ENCODE measurements around the gene CDPF1. TPM values are rescaled to one million over a fixed set of nuclear protein-coding genes. Genes with fewer than 3 reads are reported as not detected.

The CDPF1 gene
- total RNA-seq, 2 experiments from 2014 or later = 1.6 to 2.6 TPM

DNA sequence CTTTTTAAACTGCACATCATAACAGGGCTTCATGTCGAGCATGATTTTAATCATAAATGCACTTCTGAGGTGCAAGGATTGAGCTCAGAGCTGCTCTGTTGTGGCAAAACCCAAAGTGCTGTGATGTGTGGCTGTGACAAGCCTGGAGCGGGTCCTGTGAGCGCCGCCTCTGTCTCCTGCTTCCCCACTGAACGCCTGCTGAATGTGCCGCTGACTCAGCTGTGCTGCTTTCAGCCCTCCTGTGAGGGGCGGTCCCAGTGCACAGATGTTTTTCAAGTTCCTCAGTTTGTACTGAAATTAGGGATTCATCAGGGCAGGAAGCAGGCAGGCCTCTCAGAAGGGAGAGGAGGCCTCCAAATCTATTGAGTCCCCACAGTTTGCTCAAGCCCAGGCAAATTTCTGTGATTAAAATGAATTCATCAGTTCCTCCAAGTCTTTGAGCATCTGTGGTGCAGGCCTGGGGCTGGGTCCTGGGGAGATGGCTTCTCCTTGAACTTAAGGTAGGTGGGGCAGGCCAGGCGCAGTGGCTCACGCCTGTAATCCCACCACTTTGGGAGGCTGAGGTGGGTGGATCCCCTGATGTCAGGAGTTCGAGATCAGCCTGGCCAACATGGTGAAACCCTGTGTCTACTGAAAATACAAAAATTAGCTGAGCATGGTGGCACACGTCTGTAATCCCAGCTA is 43.6 kb upstream of the CDPF1 start:
- Mint-ChIP-seq H3K27ac (no peak overlapping the region), H3K9me3 (no peaks in the 10 kb centered on the region), H3K27me3 (no peaks in the 10 kb centered on the region), H3K4me3 (peak overlapping the region; percentile 34), H3K36me3 (ENCODE audit: low read depth) (peaks cover 4% of the 10 kb centered on the region), H3K4me1 (ENCODE audit: low read depth) (peaks cover 26% of the 10 kb centered on the region)
- DNase-seq (peak in 3 of 14 experiments; percentile 19 to 43 (median 37)), ATAC-seq (ENCODE audit: poor library complexity) (no peak)
- peaks cover 26% of the 10 kb centered on the region for H3K4me1 ChIP-seq (ENCODE audit: insufficient read depth, low read length)
- POLR2A ChIA-PET = no interaction called here
- H3K36me3 ChIP-seq (ENCODE audit: insufficient read depth, low read length) = no peaks in the 10 kb centered on the region
- peaks cover 0 to 9% of the 10 kb centered on the region in 2 experiments for H3K9me3 ChIP-seq (ENCODE audit: control insufficient read depth in 1 of 2, insufficient read depth in 1 of 2, low read length in 2 of 2)
- intact Hi-C loops (cut with DNase I, micrococcal nuclease) = no loop called here
- CTCF ChIA-PET = no interaction called here
- no peak for TF ChIP-seq CTCF (IDR thresholded peaks at IDR 0.05)
- H3K27me3 ChIP-seq (ENCODE audit: control insufficient read depth in 1 of 2, insufficient read depth in 2 of 2, low read length in 2 of 2) = no peaks in the 10 kb centered on the region
- H3K4me3 ChIP-seq (ENCODE audit: low read length) = no peak overlapping the region
- H3K27ac ChIP-seq (ENCODE audit: low read depth in 1 of 2, low read length in 2 of 2) = no peak overlapping the region

DNA sequence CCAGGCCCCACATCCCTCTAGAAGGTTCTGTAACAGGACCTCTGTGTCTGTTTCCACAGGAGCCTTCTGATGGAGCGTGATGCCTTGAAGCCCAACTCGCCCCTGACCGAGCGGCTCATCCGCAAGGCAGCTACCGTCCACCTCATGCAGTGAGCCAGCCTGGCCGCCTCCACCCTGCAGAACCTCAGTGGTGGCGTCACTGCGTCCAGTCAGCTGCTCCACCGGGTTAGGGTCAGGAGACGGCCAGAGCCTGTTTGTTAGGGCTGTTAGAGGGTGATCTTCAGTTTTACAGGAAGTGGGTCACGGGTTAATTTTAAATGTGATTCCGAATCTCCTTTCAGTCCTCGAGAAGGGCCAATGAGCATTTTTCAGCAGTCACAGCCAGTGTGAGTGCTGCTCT is 42.6 kb upstream of the CDPF1 start:
- intact Hi-C loops (cut with DNase I, micrococcal nuclease) = no loop called here
- Histone ChIP-seq H3K4me1 (ENCODE audit: insufficient read depth, low read length) (peaks cover 33% of the 10 kb centered on the region), H3K27me3 (ENCODE audit: control insufficient read depth in 1 of 2, insufficient read depth in 2 of 2, low read length in 2 of 2) (no peaks in the 10 kb centered on the region), H3K36me3 (ENCODE audit: insufficient read depth, low read length) (no peaks in the 10 kb centered on the region), H3K4me3 (ENCODE audit: low read length) (no peak overlapping the region), H3K27ac (ENCODE audit: low read depth in 1 of 2, low read length in 2 of 2) (no peak overlapping the region), H3K9me3 (ENCODE audit: control insufficient read depth in 1 of 2, insufficient read depth in 1 of 2, low read length in 2 of 2) (peaks cover 0 to 9% of the 10 kb centered on the region in 2 experiments)
- Mint-ChIP-seq H3K4me1 (ENCODE audit: low read depth) (peaks cover 28% of the 10 kb centered on the region), H3K36me3 (ENCODE audit: low read depth) (peaks cover 4% of the 10 kb centered on the region), H3K4me3 (no peak overlapping the region), H3K27ac (no peak overlapping the region), H3K9me3 (no peaks in the 10 kb centered on the region), H3K27me3 (no peaks in the 10 kb centered on the region)
- ATAC-seq (ENCODE audit: poor library complexity) (no peak), DNase-seq (no peak)
- ChIA-PET CTCF (no interaction called here), POLR2A (no interaction called here)
- TF ChIP-seq CTCF (IDR thresholded peaks at IDR 0.05) = no peak

DNA sequence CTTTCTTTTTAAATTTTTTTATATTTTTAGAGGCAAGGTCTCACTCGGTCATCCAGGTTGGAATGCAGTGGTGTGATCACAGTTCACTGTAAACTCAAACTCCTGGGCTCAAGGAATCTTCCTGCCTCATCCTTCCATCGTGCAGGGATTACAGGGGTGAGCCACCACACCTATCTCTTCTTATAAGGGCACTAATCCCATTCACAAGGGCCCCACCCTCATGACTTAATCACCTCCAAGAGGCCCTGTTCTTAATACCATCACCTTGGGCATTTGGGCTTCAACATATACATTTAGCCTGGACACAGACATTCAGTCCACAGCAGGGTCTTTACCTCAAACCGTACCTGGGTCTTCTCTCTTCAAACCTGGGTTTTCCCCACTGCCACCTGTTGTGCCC is 42.1 kb upstream of the CDPF1 start:
- Mint-ChIP-seq H3K27me3 (no peaks in the 10 kb centered on the region), H3K4me1 (ENCODE audit: low read depth) (peaks cover 27% of the 10 kb centered on the region), H3K4me3 (no peak overlapping the region), H3K36me3 (ENCODE audit: low read depth) (peaks cover 4% of the 10 kb centered on the region), H3K9me3 (no peaks in the 10 kb centered on the region), H3K27ac (no peak overlapping the region)
- Histone ChIP-seq H3K4me3 (ENCODE audit: low read length) (no peak overlapping the region), H3K27me3 (ENCODE audit: control insufficient read depth in 1 of 2, insufficient read depth in 2 of 2, low read length in 2 of 2) (no peaks in the 10 kb centered on the region), H3K9me3 (ENCODE audit: control insufficient read depth in 1 of 2, insufficient read depth in 1 of 2, low read length in 2 of 2) (peaks cover 0 to 9% of the 10 kb centered on the region in 2 experiments), H3K36me3 (ENCODE audit: insufficient read depth, low read length) (no peaks in the 10 kb centered on the region), H3K4me1 (ENCODE audit: insufficient read depth, low read length) (peaks cover 35% of the 10 kb centered on the region), H3K27ac (ENCODE audit: low read depth in 1 of 2, low read length in 2 of 2) (no peak overlapping the region)
- DNase-seq (no peak), ATAC-seq (ENCODE audit: poor library complexity) (no peak)
- POLR2A ChIA-PET = no interaction called here
- TF ChIP-seq CTCF (IDR thresholded peaks at IDR 0.05) = no peak
- CTCF ChIA-PET = no interaction called here
- intact Hi-C loops (cut with DNase I, micrococcal nuclease) = no loop called here
